Heart right ventricle (tissue), 16 donors: ENCODE measurements around the gene ZC3H10. TPM values are rescaled to one million over a fixed set of nuclear protein-coding genes. Genes with fewer than 3 reads are reported as not detected.

Experiments
- ATAC-seq, 8 donors: fragments of 200-7000 bp; cut with Tn5 transposase; one replicate each; pipeline ENCODE4 v1.9.1; 2020; ENCODE audit warnings: mild to moderate bottlenecking in 8 of 8, moderate library complexity in 8 of 8, moderate number of reproducible peaks in 1 of 8
- DNase-seq, 2 donors: peaks; one replicate each; pipeline ENCODE4 v3.0.0-alpha.2; 2020
- H3K27ac ChIP-seq, 10 donors: fragments of 200-600 bp; sonication (generic) in 2 of 10; one replicate each; pipeline versions ENCODE4 v1.5.0 to v1.8.0; 2020 to 2022; ENCODE audit warnings: mild to moderate bottlenecking in 3 of 10
- H3K27me3 ChIP-seq, 7 donors: fragments of 200-600 bp; one replicate each; pipeline ENCODE4 v1.8.0; 2021 to 2022; ENCODE audit warnings: mild to moderate bottlenecking in 2 of 7
- H3K36me3 ChIP-seq, 9 donors: fragments of 200-600 bp; sonication (generic) in 1 of 9; one replicate each; pipeline versions ENCODE4 v1.5.0 to v1.8.0; 2020 to 2022; ENCODE audit warnings: mild to moderate bottlenecking in 2 of 9
- H3K4me1 ChIP-seq, 9 donors: fragments of 200-600 bp; sonication (generic) in 1 of 9; one replicate each; pipeline versions ENCODE4 v1.5.0 to v1.8.0; 2020 to 2022; ENCODE audit warnings: mild to moderate bottlenecking in 4 of 9
- H3K4me3 ChIP-seq, 10 donors: fragments of 200-600 bp; sonication (generic) in 2 of 10; one replicate each; pipeline versions ENCODE4 v1.5.0 to v1.8.0; 2020 to 2022; ENCODE audit warnings: mild to moderate bottlenecking in 7 of 10, moderate library complexity in 2 of 10
- H3K9me3 ChIP-seq, 11 donors: fragments of 200-600 bp in 10 of 11; sonication (generic) in 2 of 11; one replicate each; pipeline versions ENCODE4 v1.5.0 to v1.8.0; 2013 to 2022; ENCODE audit warnings: mild to moderate bottlenecking in 2 of 11, control low read depth in 1 of 11, moderate library complexity in 1 of 11
- CTCF ChIP-seq, 9 donors: fragments of 200-600 bp; sonication (generic) in 2 of 9; IDR thresholded peaks; one replicate each; pipeline versions ENCODE4 v1.5.0 to v1.8.0; 2021 to 2022; ENCODE audit warnings: antibody characterized with exemption in 9 of 9, mild to moderate bottlenecking in 5 of 9, moderate library complexity in 1 of 9
- WGBS, 2 donors: extraction: QIAGEN DNeasy Blood & Tissue Kit; methylation state at CpG; one replicate each; pipeline ENCODE4 v1.1.7; 2013; ENCODE audit warnings: inconsistent platforms in 1 of 2; 5-methylcytosine and 5-hydroxymethylcytosine counted together
- intact Hi-C, 10 donors: fragments of 100-400 bp; cut with DNase I; formaldehyde crosslinking; loops; one replicate each; pipeline versions ENCODE4 v1.11.1 to v1.14.2; 2022
- polyA plus RNA-seq, 2 donors: library from polyadenylated mRNA; stranded (reverse); fragments of 200-250 nt; gene quantifications; one replicate each; pipeline ENCODE4 v1.2.3, GENCODE V29; 2013
- total RNA-seq, 10 donors: library from RNA; stranded (reverse); fragmentation: NEBNext Ultra II Directional in 3 of 10; extraction: Animal tissue kit (Norgen Biotek cat#: 25700) in 3 of 10; gene quantifications; one replicate each; pipeline versions ENCODE4 v1.2.1 to v1.2.4, GENCODE V29; 2021 to 2023
- donor health status: Arrhythmogenic right ventricular cardiomyopathy.
- donor health status: ischemic (EF 13 %, LVEDD 7.1; RV severe dilation, severe dysfunction).
- donor health status: healthy with polysubstance abuse.
- donor health status: DM: no; HTN: yes; CAD: no.
- donor health status: DM: no; HTN: no; CAD: no.
- donor health status: ischemic (EF 25% LVEDD 6.9; RV normal size, moderate dysfunction).
- donor health status: ischemic (EF 25% LVEDD 5.7; RV mildly dilated, moderate dysfunction).
- donor health status: healthy.
- donor health status: DM: yes; HTN: yes; CAD: no.
- donor health status: Ischemic cardiomyopathy.
- donor health status: ischemic (EF 35%, LVEDD 5.7; RV mildly dilated, moderate dysfunction).
- donor health status: nonischemic (EF 11% LVEDD 7.7; RV severe dilation, severe dysfunction).
- donor health status: DM: yes; HTN: yes; CAD: no.
- donor health status: PGD.
- donor health status: ischemic (EF 29% LVEDD 5.4; RV normal size, mild dysfunction).
- donor health status: nonischemic (EF 23%, LVEDD 6.1; RV moderate dilation, normal function).

Gene ZC3H10
- total and polyA plus RNA-seq, 12 donors, result 2.1 to 5.8 (median 4.8) TPM

GRCh38 chr12:56118688-56119357 lies 757 bp downstream of the ZC3H10 start:
- peak overlapping the region; percentile 53 to 84 (median 74) for H3K4me3 ChIP-seq
- TF ChIP-seq CTCF (IDR thresholded peaks at IDR 0.05), result no peak
- DNase-seq, result no peak
- peaks cover 0 to 43% (median 13%) of the 10 kb centered on the region in 9 donors for H3K36me3 ChIP-seq
- no peaks in the 10 kb centered on the region for H3K9me3 ChIP-seq
- intact Hi-C loops, result loop anchor here in 7 of 10 donors (1.0 to 10.0 kb wide), 15 partner anchors 40 to 384 kb away; partner anchors contain the start of genes SMARCC2 (in 5 of the 7), SPRYD4 (in 5 of the 7), NABP2 (in 4 of the 7) and MYL6 (in 2 of the 7)
- no peaks in the 10 kb centered on the region for H3K27me3 ChIP-seq
- H3K4me1 ChIP-seq, result peaks cover 0 to 60% (median 40%) of the 10 kb centered on the region in 9 donors
- 10 to 11% methylated on average over 13 of the region's 13 CpGs for WGBS, 2 donors
- ATAC-seq, result peak in 2 of 8 donors; percentile 0
- peak overlapping the region; percentile 64 to 95 (median 88) for H3K27ac ChIP-seq

GRCh38 chr12:56119361-56119796 lies 1.3 kb downstream of the ZC3H10 start:
- DNase-seq, result peak; percentile 46 to 87
- intact Hi-C loops, result loop anchor here in 7 of 10 donors (1.0 to 10.0 kb wide), 14 partner anchors 39 to 385 kb away; partner anchors contain the start of genes SMARCC2 (in 5 of the 7), NABP2 (in 4 of the 7), SPRYD4 (in 4 of the 7) and MYL6 (in 2 of the 7)
- H3K4me1 ChIP-seq, result peaks cover 0 to 60% (median 41%) of the 10 kb centered on the region in 9 donors
- peak; percentile 43 to 55 (median 47) for ATAC-seq
- peak overlapping the region in 7 of 10 donors; percentile 54 to 84 (median 74) for H3K4me3 ChIP-seq
- WGBS, 2 donors, result 0% methylated on average over 2 of the region's 2 CpGs
- H3K27ac ChIP-seq, result peak overlapping the region in 9 of 10 donors; percentile 46 to 95 (median 89)
- no peaks in the 10 kb centered on the region for H3K9me3 ChIP-seq
- TF ChIP-seq CTCF (IDR thresholded peaks at IDR 0.05), result peak; percentile 57 to 87 (median 80)
- peaks cover 0 to 39% (median 13%) of the 10 kb centered on the region in 9 donors for H3K36me3 ChIP-seq
- no peaks in the 10 kb centered on the region for H3K27me3 ChIP-seq

GRCh38 chr12:56120158-56120846 lies 2.2 kb downstream of the ZC3H10 start:
- ATAC-seq (no peak), DNase-seq (no peak)
- TF ChIP-seq CTCF (IDR thresholded peaks at IDR 0.05), result no peak
- peaks cover 0 to 39% (median 13%) of the 10 kb centered on the region in 9 donors for H3K36me3 ChIP-seq
- 85 to 90% methylated on average over 17 of the region's 17 CpGs for WGBS, 2 donors
- H3K27me3 ChIP-seq, result no peaks in the 10 kb centered on the region
- intact Hi-C loops, result loop anchor here in 6 of 10 donors (2.0 to 10.0 kb wide), 6 partner anchors 37 to 514 kb away; partner anchors contain the start of genes SMARCC2 (in 2 of the 6), SPRYD4 (in 2 of the 6), BAZ2A (in 1 of the 6) and MYL6 (in 1 of the 6)
- H3K4me3 ChIP-seq, result no peak overlapping the region
- H3K27ac ChIP-seq, result peak overlapping the region in 9 of 10 donors; percentile 46 to 95 (median 88)
- H3K9me3 ChIP-seq, result no peaks in the 10 kb centered on the region
- H3K4me1 ChIP-seq, result peaks cover 0 to 64% (median 46%) of the 10 kb centered on the region in 9 donors
